Lower leg skin (tissue), 3 donors: ENCODE measurements around the gene N4BP3.

ENCODE experiments used
- CTCF ChIP-seq, 3 donors: fragments of 450-650 bp; IDR thresholded peaks; one replicate each; pipeline ENCODE4 v1.5.1; 2016; ENCODE audit warnings: antibody characterized with exemption in 3 of 3, mild to moderate bottlenecking in 3 of 3, moderate library complexity in 2 of 3
- POLR2A ChIP-seq, 2 donors: fragments of 450-650 bp; IDR thresholded peaks; one replicate each; pipeline ENCODE4 v1.6.1; 2016 to 2017; ENCODE audit warnings: antibody characterized with exemption in 2 of 2, mild to moderate bottlenecking in 1 of 2, moderate library complexity in 1 of 2

- TF ChIP-seq CTCF (IDR thresholded peaks at IDR 0.05) (no peak), POLR2A (IDR thresholded peaks at IDR 0.05) (no peak)
These were observed 3.0 kb downstream of the N4BP3 start for GRCh38 chr5:178116143-178116885.
